ENCODE measurements around the gene ZFX.

GRCh38 chrX:24229976-24230375 lies 80.4 kb downstream of the ZFX start:
- no peak for TF ChIP-seq CTCF (IDR thresholded peaks at IDR 0.05)
- TF ChIP-seq EZH2 (IDR thresholded peaks at IDR 0.05) = no peak

All from neural progenitor cell (in vitro differentiated cells).